ENCODE results near the gene COA7.

The COA7 gene

DNA sequence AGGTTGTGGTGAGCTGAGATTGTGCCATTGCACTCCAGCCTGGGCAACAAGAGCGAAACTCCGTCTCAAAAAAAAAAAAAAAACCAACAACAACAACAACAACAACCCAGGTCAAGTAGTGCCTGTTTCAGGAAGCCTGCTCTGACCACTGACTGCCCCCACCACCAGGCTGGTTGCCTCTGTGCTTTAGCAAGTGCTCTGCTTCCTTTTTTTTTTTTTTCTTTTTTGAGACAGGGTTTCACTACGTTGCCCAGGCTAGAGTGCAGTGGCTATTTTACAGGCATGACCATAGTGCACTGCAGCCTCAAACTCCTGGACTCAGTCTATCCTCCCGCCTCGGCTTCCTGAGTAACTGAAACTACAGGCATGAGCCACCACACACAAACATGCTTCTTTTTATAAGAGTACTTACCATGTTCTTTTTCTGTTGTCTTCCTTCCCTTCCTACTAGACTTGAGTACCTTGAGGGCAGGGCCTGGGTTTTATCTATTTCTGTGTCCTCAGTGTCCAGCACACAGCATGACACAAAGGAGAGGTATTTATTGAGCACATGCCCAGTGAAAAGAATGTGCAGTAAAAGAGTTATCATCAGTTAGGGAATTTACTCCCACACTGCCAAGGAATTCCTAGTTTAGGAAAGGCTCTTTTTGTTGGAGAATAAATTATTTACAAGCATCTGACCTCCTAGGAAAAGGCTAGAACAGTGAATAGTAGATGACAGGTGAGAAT, 9.9 kb upstream of the COA7 start:
- Histone ChIP-seq H3K4me1 (peaks cover 0 to 6% (median 2%) of the 10 kb centered on the region in 4 donors), H3K27ac (no peak overlapping the region), H3K36me3 (no peaks in the 10 kb centered on the region), H3K27me3 (no peaks in the 10 kb centered on the region), H3K9me3 (no peaks in the 10 kb centered on the region), H3K4me3 (no peak overlapping the region)
- TF ChIP-seq CTCF (IDR thresholded peaks at IDR 0.05): no peak
- intact Hi-C loops (cut with DNase I; ENCODE audit: low total_unique reads): no loop called here
- no peak for DNase-seq

- Histone ChIP-seq H3K27me3 (no peaks in the 10 kb centered on the region), H3K27ac (no peak overlapping the region), H3K4me3 (no peak overlapping the region), H3K4me1 (peaks cover 0 to 6% (median 2%) of the 10 kb centered on the region in 4 donors), H3K9me3 (no peaks in the 10 kb centered on the region), H3K36me3 (no peaks in the 10 kb centered on the region)
- intact Hi-C loops (cut with DNase I; ENCODE audit: low total_unique reads): no loop called here
- DNase-seq: no peak
- TF ChIP-seq CTCF (IDR thresholded peaks at IDR 0.05): no peak
These were observed 9.1 kb upstream of the COA7 start for GRCh38 chr1:52706941-52707926.

DNA sequence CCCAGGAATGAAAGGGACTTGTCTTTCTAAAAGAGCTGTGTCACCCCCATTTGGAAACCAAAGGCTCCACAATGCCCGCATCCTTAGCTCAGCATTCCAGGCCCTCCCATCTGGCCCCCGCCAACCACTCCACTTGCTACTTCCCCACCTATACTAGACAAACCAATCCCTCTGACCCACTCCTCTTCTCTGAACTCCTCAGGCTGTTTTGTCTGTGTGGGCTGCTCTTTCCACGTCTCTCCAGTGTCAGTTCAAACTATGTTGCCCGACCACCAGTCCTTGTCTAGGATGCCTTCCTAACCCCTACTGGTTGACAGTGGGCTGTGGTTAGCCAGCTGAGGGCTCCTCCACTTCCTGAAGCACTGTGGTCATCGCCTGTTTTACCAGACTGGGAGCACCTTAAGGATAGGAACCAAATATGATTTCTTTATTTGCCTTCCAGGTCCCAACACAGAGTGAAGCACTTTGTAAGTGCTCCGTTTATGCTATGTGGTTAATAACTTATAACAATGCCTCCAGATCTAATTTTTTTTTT, 8.1 kb upstream of the COA7 start:
- Histone ChIP-seq H3K4me3 (no peak overlapping the region), H3K36me3 (no peaks in the 10 kb centered on the region), H3K9me3 (no peaks in the 10 kb centered on the region), H3K4me1 (peaks cover 0 to 6% (median 2%) of the 10 kb centered on the region in 4 donors), H3K27ac (no peak overlapping the region), H3K27me3 (no peaks in the 10 kb centered on the region)
- intact Hi-C loops (cut with DNase I; ENCODE audit: low total_unique reads): no loop called here
- DNase-seq: no peak
- TF ChIP-seq CTCF (IDR thresholded peaks at IDR 0.05): no peak

GRCh38 chr1:52702886-52703787, 5.0 kb upstream of the COA7 start:
- H3K27me3 ChIP-seq: no peaks in the 10 kb centered on the region
- DNase-seq: peak; percentile 88 to 94
- H3K4me1 ChIP-seq: peaks cover 0 to 12% (median 6%) of the 10 kb centered on the region in 4 donors
- peak overlapping the region; percentile 64 to 79 for H3K27ac ChIP-seq
- H3K9me3 ChIP-seq: no peaks in the 10 kb centered on the region
- peak overlapping the region; percentile 55 to 63 for H3K4me3 ChIP-seq
- intact Hi-C loops (cut with DNase I; ENCODE audit: low total_unique reads): loop anchor here (2.0 kb wide), 1 partner anchor 24 kb away; the partner anchor contains the start of gene ZYG11B
- no peaks in the 10 kb centered on the region for H3K36me3 ChIP-seq
- no peak for TF ChIP-seq CTCF (IDR thresholded peaks at IDR 0.05)

DNA sequence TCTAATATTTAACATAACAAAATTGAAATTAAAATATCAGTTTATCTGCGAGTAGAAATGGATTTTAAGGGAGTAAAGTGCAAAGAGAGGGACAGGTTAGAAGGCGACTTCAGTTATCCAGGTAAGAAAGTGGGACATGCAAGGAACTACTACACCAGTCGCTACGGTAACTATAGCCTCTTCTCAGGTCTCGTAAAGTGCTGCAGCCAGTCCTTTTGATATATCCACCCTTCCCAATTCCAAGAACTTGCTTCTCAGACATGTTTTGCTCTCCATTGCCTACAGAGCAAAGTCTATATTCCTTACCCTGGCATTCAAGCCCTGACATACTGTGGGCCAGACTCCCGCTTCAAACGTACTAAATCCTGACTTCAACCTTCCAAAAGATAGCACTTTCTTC, 2.5 kb downstream of the COA7 start:
- Histone ChIP-seq H3K9me3 (no peaks in the 10 kb centered on the region), H3K36me3 (peaks cover 17 to 24% (median 20%) of the 10 kb centered on the region in 3 donors), H3K4me3 (no peak overlapping the region), H3K27me3 (no peaks in the 10 kb centered on the region), H3K27ac (no peak overlapping the region), H3K4me1 (peaks cover 0 to 17% (median 6%) of the 10 kb centered on the region in 4 donors)
- TF ChIP-seq CTCF (IDR thresholded peaks at IDR 0.05): no peak
- DNase-seq: no peak
- intact Hi-C loops (cut with DNase I; ENCODE audit: low total_unique reads): no loop called here
